Ectodermal cell (in vitro differentiated cells): ENCODE measurements around the gene NEK7.
A peak's percentile ranks its signal among the peaks of the same experiment; 100 is the strongest.

ENCODE experiments used
- H3K27ac ChIP-seq: 2 replicates; pipeline ENCODE4 v1.7.0; 2013; ENCODE audit warnings: mild to moderate bottlenecking, low read depth, low read length; ENCODE audit not compliant: insufficient read depth, poor library complexity, severe bottlenecking
- H3K27me3 ChIP-seq: 2 replicates; pipeline ENCODE4 v1.7.0; 2013; ENCODE audit warnings: mild to moderate bottlenecking, low read length; ENCODE audit not compliant: insufficient read depth, control insufficient read depth, poor library complexity, severe bottlenecking
- H3K36me3 ChIP-seq: one replicate; pipeline ENCODE4 v1.7.0; 2013; ENCODE audit warnings: low read length; ENCODE audit not compliant: control insufficient read depth, insufficient read depth
- H3K4me1 ChIP-seq: one replicate; pipeline ENCODE4 v1.7.0; 2013; ENCODE audit warnings: low read length; ENCODE audit not compliant: control insufficient read depth, insufficient read depth
- H3K4me3 ChIP-seq: 2 replicates; pipeline ENCODE4 v1.7.0; 2013; ENCODE audit warnings: low read depth, low read length, control low read depth; ENCODE audit not compliant: insufficient read depth
- H3K9me3 ChIP-seq: 2 replicates; pipeline ENCODE4 v1.7.0; 2013; ENCODE audit warnings: mild to moderate bottlenecking, low read length, moderate library complexity; ENCODE audit not compliant: control insufficient read depth
- WGBS, 2 experiments: methylation state at CpG; one replicate each; pipeline ENCODE4 v1.1.7; 2013; ENCODE audit warnings: missing lambda C conversion rate in 2 of 2; 5-methylcytosine and 5-hydroxymethylcytosine counted together

The NEK7 gene

DNA sequence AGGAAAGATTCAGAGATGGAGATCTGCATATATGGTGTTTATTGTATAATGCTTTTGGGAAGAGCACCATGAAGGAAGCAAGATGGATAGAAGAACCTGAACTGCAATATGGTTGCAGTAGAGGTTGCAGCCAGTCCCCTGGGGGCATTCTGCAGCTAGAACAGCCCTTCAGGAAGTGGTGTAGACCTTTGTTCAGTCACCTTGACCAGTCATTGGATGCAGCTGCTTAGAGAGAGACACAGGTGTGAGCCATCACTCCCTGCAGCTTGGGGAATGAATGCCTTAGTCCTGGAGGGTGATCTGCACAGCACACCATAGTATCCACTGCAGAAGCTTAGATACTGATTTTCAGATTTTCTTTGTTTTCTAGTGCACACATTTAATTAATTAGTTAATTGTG is 42.3 kb downstream of the NEK7 start:
- no peak overlapping the region for H3K27ac ChIP-seq
- H3K36me3 ChIP-seq, result no peaks in the 10 kb centered on the region
- H3K27me3 ChIP-seq, result no peaks in the 10 kb centered on the region
- H3K4me1 ChIP-seq, result no peaks in the 10 kb centered on the region
- H3K4me3 ChIP-seq, result no peak overlapping the region
- H3K9me3 ChIP-seq, result no peaks in the 10 kb centered on the region

DNA sequence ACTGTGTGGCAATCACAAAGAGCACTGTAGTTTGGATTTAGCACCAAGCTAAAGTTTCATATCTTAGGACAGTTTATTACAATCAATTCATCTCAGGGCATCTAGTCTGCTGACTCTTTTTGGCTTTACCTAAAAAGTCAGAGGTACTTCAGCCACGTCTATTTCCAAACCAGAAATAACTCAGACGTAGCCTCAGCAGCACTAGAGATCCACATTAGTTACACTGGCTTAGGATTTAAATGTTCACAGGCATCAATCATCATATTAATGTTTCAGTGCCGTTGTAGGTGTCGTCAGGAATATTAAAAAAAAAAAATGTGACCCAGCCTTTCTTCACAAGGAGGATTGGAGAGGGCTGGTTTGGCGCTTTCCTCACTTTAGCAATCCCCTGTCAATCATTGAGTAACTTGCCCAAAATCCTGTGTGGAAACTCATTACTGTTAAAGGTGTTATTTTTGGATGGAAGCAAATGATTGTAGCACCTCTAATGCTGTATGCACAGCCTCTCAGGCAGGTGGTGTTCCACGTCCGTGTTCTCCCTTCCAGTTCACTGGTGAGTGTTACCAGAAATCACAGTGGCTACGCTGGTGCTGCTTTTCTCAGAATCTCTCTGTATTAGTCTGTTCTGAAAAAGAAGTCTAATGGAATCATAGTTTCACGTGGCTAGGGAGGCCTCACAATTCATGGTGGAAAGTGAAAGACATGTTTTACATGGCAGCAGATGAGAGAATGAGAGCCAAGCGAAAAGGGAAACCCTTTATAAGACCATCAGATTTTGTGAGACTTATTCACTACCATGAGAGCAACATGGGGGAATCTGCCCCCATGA is 45.4 kb downstream of the NEK7 start:
- 94 to 95% methylated on average over 10 of the region's 10 CpGs for WGBS, 2 experiments
- H3K4me1 ChIP-seq, result no peaks in the 10 kb centered on the region
- no peak overlapping the region for H3K4me3 ChIP-seq
- no peaks in the 10 kb centered on the region for H3K27me3 ChIP-seq
- no peak overlapping the region for H3K27ac ChIP-seq
- H3K9me3 ChIP-seq, result no peaks in the 10 kb centered on the region
- no peaks in the 10 kb centered on the region for H3K36me3 ChIP-seq

DNA sequence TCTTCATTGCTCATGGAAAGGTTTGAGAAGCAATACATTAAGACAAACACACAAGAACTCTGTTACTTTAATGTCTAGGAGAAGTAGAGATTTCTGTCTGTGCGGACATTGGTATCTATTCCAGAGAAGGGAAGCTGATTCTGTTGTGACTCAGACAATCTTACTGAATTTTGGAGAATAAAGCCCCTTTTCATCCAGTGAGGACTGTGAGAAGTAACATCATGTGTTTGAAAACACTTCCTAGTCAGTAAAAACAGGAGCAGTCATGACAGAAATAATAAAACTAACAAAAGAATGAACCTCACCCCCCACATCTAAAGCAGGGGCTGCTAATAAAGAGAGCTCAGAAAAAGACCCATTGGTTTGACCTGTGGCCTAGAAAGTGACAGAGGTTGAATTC is 46.6 kb downstream of the NEK7 start:
- 96 to 100% methylated on average over 1 of the region's 1 CpG for WGBS, 2 experiments
- Histone ChIP-seq H3K36me3 (no peaks in the 10 kb centered on the region), H3K4me1 (no peaks in the 10 kb centered on the region), H3K4me3 (no peak overlapping the region), H3K27me3 (no peaks in the 10 kb centered on the region), H3K27ac (no peak overlapping the region), H3K9me3 (no peaks in the 10 kb centered on the region)

DNA sequence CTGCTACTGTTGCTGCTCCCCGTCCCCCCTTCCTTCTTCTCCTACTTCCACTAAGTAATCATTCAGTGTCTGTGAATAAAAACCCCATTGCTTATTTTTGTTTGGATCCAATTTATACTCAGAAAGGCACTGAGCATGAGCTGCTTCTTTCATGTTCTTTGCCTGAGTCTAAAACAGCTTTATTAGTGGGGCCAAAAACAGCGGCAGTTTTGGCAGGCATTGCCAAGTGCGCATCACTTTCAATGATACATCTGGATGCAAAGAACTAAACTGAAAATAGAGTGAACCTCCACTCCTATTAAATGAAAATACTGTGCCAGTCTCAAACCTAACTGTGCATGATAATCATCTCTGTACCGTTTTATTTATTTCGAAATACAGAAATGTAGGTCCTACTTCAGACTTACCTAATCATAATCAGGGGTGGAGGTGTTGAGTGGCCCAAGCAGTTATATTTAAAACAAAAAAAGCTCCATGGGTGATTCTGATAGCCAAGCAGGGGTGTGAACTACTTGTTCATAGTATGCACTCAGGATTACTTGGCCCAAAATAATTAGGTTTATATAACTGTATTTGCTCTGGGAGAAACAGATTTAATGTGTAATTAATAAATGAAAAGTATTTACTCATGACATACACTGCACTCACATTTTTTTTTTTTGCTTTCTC is 48.4 kb downstream of the NEK7 start:
- WGBS, 2 experiments, result 95 to 96% methylated on average over 5 of the region's 5 CpGs

DNA sequence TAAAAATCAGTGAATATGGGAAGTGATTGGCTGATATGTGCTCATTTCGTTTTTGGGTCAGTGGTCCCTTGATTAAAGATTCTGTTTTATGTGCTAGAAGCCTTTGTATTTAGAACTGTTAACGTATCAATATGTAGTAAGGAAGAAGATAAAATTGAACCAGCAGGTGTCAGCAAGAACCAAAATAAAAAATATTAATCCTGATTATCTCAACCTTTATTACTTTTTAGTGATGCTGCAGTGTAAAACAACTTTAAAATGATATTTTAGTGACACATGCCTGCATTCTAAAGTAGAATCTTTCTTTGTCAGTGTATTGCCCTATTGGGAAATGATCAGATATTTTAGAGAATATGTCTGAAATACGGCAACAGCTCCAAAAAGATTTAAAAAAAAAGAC is 49.5 kb downstream of the NEK7 start:
- H3K4me3 ChIP-seq, result no peak overlapping the region
- H3K27me3 ChIP-seq, result no peaks in the 10 kb centered on the region
- WGBS, 2 experiments, result 92 to 94% methylated on average over 1 to 3 of the region's 3 CpGs
- no peaks in the 10 kb centered on the region for H3K4me1 ChIP-seq
- no peak overlapping the region for H3K27ac ChIP-seq
- no peaks in the 10 kb centered on the region for H3K36me3 ChIP-seq
- no peaks in the 10 kb centered on the region for H3K9me3 ChIP-seq

More for the DNA sequence above, 48.4 kb downstream of the NEK7 start:
- Histone ChIP-seq H3K9me3 (no peaks in the 10 kb centered on the region), H3K27ac (no peak overlapping the region), H3K36me3 (no peaks in the 10 kb centered on the region), H3K4me1 (no peaks in the 10 kb centered on the region), H3K4me3 (no peak overlapping the region), H3K27me3 (no peaks in the 10 kb centered on the region)

DNA sequence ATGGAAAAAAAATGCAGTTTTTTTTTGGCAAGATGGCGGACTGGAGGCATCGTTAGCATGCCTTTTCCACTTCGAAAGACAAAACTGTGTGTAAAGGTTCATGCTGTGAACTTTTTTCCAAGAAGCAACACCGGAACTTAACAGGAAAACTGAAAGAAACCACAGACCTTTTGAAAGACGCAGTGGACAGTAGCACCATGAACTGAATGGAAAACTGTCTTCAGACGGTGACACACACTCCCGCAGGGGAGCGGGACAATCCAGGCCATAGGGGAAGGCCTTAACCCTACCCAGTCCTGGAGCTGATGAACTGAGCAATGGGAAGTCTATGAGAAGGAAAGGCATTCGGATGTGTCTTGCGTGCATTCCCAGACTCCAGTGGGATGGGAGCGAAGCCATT is 54.9 kb downstream of the NEK7 start:
- Histone ChIP-seq H3K4me1 (no peaks in the 10 kb centered on the region), H3K9me3 (no peaks in the 10 kb centered on the region), H3K4me3 (no peak overlapping the region), H3K36me3 (no peaks in the 10 kb centered on the region), H3K27me3 (no peaks in the 10 kb centered on the region), H3K27ac (no peak overlapping the region)
- WGBS, 2 experiments, result 95 to 97% methylated on average over 11 of the region's 11 CpGs

DNA sequence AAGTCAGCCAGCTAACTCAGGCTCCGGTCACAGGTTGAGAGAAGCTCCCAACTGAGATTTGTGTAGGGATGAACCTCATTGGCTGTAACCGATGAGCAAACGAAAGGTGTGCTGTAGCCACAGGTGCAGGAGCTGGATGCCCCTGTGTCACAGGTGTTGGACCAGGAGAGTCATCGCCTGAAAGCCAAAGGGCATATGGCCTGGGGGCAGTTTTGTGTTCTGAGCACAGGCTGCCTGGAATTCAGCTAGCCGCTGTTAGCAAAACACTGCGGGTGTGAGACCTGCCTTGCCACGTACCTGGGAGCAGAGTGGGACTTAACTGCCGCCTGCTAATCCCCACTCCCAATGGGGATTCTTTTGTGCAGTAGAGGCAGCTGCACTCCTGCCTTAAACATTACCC is 55.3 kb downstream of the NEK7 start:
- Histone ChIP-seq H3K4me3 (no peak overlapping the region), H3K4me1 (no peaks in the 10 kb centered on the region), H3K36me3 (no peaks in the 10 kb centered on the region), H3K27ac (no peak overlapping the region), H3K9me3 (no peaks in the 10 kb centered on the region), H3K27me3 (no peaks in the 10 kb centered on the region)
- WGBS, 2 experiments, result 92 to 97% methylated on average over 8 of the region's 8 CpGs

DNA sequence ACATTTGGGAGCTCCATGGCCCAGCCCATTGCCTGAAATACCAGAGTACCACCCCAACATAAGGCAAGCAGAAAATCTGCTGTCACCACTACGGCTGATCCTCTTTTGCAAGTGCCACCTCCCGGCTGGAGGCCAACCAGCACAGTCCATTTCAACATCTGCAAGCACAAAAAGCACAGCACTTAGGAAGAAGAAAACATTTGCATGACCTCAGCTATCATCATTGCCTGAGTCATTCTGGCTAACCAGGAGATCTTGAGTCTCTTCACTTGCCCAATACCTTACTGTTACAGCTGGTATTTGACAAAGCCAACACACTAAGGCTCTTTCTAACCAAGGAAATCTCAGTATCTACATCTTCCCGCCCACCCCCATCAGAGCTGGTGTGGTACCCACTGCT is 55.9 kb downstream of the NEK7 start:
- 90 to 96% methylated on average over 3 of the region's 3 CpGs for WGBS, 2 experiments
- no peaks in the 10 kb centered on the region for H3K4me1 ChIP-seq
- no peaks in the 10 kb centered on the region for H3K9me3 ChIP-seq
- no peak overlapping the region for H3K4me3 ChIP-seq
- H3K27me3 ChIP-seq, result no peaks in the 10 kb centered on the region
- H3K36me3 ChIP-seq, result no peaks in the 10 kb centered on the region
- no peak overlapping the region for H3K27ac ChIP-seq

DNA sequence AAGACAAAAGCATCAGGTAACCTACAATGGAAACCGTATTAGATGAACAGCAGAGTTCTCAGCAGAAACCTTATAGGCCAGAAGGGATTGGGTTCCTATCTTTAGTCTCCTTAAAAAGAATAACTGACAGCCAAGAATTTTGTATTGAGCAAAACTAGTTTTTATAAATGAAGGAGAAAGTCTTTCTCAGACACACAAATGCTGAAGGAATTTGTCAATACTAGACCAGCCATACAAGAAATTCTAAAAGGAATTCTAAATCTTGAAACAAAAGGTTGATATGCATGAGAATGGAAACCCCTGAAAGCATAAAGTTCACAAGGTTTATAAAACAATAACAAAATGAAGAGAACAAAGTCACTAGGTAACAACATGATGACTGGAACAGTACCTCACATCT is 58.1 kb downstream of the NEK7 start:
- H3K27me3 ChIP-seq, result no peaks in the 10 kb centered on the region
- H3K4me3 ChIP-seq, result no peak overlapping the region
- no peaks in the 10 kb centered on the region for H3K36me3 ChIP-seq
- WGBS, 2 experiments, result 90 to 100% methylated on average over 1 of the region's 1 CpG
- H3K27ac ChIP-seq, result no peak overlapping the region
- H3K4me1 ChIP-seq, result no peaks in the 10 kb centered on the region
- H3K9me3 ChIP-seq, result no peaks in the 10 kb centered on the region

DNA sequence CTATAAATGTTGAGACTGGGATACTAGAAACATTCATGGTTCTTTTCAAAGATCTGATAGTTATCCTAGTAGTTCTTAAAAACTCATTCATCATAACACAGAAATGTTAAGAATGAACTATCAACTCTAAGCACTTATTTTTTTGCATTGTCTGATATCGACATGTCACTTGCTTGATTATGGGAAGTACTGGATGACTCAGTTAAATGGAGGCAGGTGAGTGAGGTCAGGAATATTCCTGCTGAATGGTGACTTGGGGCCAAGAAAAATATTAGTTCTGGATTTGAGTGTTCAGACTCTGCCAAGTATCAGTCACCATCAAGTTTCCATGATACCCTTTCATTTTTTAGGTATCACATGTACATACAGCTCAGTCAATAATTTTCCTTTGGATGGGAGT is 63.6 kb downstream of the NEK7 start:
- WGBS, 2 experiments, result 92 to 94% methylated on average over 1 of the region's 1 CpG
- peak overlapping the region; percentile 1 for H3K27ac ChIP-seq
- H3K9me3 ChIP-seq, result no peaks in the 10 kb centered on the region
- H3K4me1 ChIP-seq, result no peaks in the 10 kb centered on the region
- H3K4me3 ChIP-seq, result no peak overlapping the region
- H3K27me3 ChIP-seq, result no peaks in the 10 kb centered on the region
- no peaks in the 10 kb centered on the region for H3K36me3 ChIP-seq
